CD1c-positive myeloid dendritic cell (primary cell): Measurements from ENCODE around the gene TPM2.
A peak's percentile ranks its signal among the peaks of the same experiment; 100 is the strongest.

Experiments used
- DNase-seq: peaks from one replicate; pipeline ENCODE4 v3.0.0-alpha.2; 2016; ENCODE audit errors: extremely low spot score

The TPM2 gene

GRCh38 chr9:35679091-35679490, 10.6 kb downstream of the TPM2 start:
- no peak for DNase-seq

- peak; percentile 30 for DNase-seq
Measured at GRCh38 chr9:35675732-35676392, 13.9 kb downstream of the TPM2 start.

- DNase-seq = no peak
Measured at GRCh38 chr9:35675204-35675603, 14.5 kb downstream of the TPM2 start.

- no peak for DNase-seq
Measured at GRCh38 chr9:35674025-35674361, 15.7 kb downstream of the TPM2 start.

GRCh38 chr9:35673132-35674024, 16.3 kb downstream of the TPM2 start, which contains the start of gene CA9:
Gene CA9, plus strand, starts transcription at chr9:35673928. Its CDS starts 32 bp downstream, at chr9:35673960.
- no peak for DNase-seq

- no peak for DNase-seq
Measured at GRCh38 chr9:35669331-35670145, 20.2 kb downstream of the TPM2 start.

GRCh38 chr9:35667939-35668338, 21.8 kb downstream of the TPM2 start:
- DNase-seq = no peak

GRCh38 chr9:35666549-35666948, 23.2 kb downstream of the TPM2 start:
- DNase-seq = no peak

GRCh38 chr9:35666045-35666444, 23.7 kb downstream of the TPM2 start:
- DNase-seq = no peak

GRCh38 chr9:35665471-35665818, 24.3 kb downstream of the TPM2 start:
- DNase-seq = no peak

GRCh38 chr9:35664531-35665470, 24.9 kb downstream of the TPM2 start, which contains the start of gene ARHGEF39:
Gene ARHGEF39, minus strand, starts transcription at chr9:35665195. Its CDS starts 26 bp downstream, at chr9:35665169.
- peak; percentile 90 for DNase-seq

- no peak for DNase-seq
Measured at GRCh38 chr9:35662437-35662836, 27.3 kb downstream of the TPM2 start.

GRCh38 chr9:35661756-35662350, 27.9 kb downstream of the TPM2 start:
- no peak for DNase-seq

- no peak for DNase-seq
Measured at GRCh38 chr9:35660966-35661415, 28.7 kb downstream of the TPM2 start.

- no peak for DNase-seq
Measured at GRCh38 chr9:35659340-35659739, 30.4 kb downstream of the TPM2 start.

- no peak for DNase-seq
Measured at GRCh38 chr9:35658968-35659220, 30.8 kb downstream of the TPM2 start.

- DNase-seq = peak; percentile 95
Measured at GRCh38 chr9:35658137-35658967, 31.4 kb downstream of the TPM2 start, which contains the start of gene CCDC107. Gene CCDC107, plus strand, starts transcription at chr9:35658292. Its CDS starts 88 bp downstream, at chr9:35658380.

- peak; percentile 99 for DNase-seq
Measured at GRCh38 chr9:35657546-35658136, 32.1 kb downstream of the TPM2 start, which contains the start of gene RMRP. Gene RMRP, minus strand, starts transcription at chr9:35658019.

- DNase-seq = no peak
Measured at GRCh38 chr9:35656831-35657545, 32.7 kb downstream of the TPM2 start.
